SK-N-SH (cell line): ENCODE measurements around the gene ATP6V1D. TPM values are rescaled to one million over a fixed set of nuclear protein-coding genes. Genes with fewer than 3 reads are reported as not detected.

ENCODE experiments used
- CTCF ChIA-PET: fragments of 300-600, 350-600 bp; formaldehyde crosslinking; extraction: SDS; loops from one replicate; lab custom pipeline; 2021; lab: Yijun Ruan, JAX
- POLR2A ChIA-PET: fragments of 350-600 bp; sonication (Branson Sonifier 250); formaldehyde crosslinking; extraction: SDS; loops from one replicate; lab custom pipeline; 2020; ENCODE audit warnings: antibody characterized with exemption, inconsistent platforms; lab: Yijun Ruan, JAX
- DNase-seq: peaks from one replicate; pipeline ENCODE4 v3.0.0; 2012
- H2AFZ ChIP-seq: fragments of 200-600 bp; sonication (generic); 2 replicates; pipeline ENCODE4 v1.8.1; 2016; ENCODE audit warnings: antibody characterized with exemption, mild to moderate bottlenecking, low read depth
- H3F3A ChIP-seq: fragments of 200-600 bp; sonication (generic); replicated peaks from 2 replicates; pipeline ENCODE3; 2016; ENCODE audit warnings: antibody characterized with exemption, mild to moderate bottlenecking; ENCODE audit not compliant: insufficient read depth
- H3K27ac ChIP-seq, 2 experiments: fragments of 200-500 bp in 1 of 2; fragments of 200-600 bp in 1 of 2; sonication (Bioruptor generic) in 1 of 2; sonication (generic), shearing (Covaris generic) in 1 of 2; 2 replicates each; pipeline versions ENCODE4 v1.5.1 to v1.6.1; 2014 to 2016; ENCODE audit warnings: low read depth in 2 of 2, inconsistent platforms in 1 of 2, low read length in 1 of 2, mild to moderate bottlenecking in 1 of 2, mixed read lengths in 1 of 2
- H3K27me3 ChIP-seq: fragments of 200-600 bp; sonication (generic), shearing (Covaris generic); 2 replicates; pipeline ENCODE4 v1.6.1; 2016; ENCODE audit warnings: mixed run types; ENCODE audit not compliant: insufficient read depth
- H3K36me3 ChIP-seq, 2 experiments: fragments of 200-500 bp in 1 of 2; fragments of 200-600 bp in 1 of 2; sonication (Bioruptor generic) in 1 of 2; sonication (generic) in 1 of 2; replicated peaks in 1 of 2; 2 replicates each; pipeline versions ENCODE3 to v1.5.1; 2014 to 2016; ENCODE audit warnings: low read length in 1 of 2, mild to moderate bottlenecking in 1 of 2; ENCODE audit not compliant: insufficient read depth in 2 of 2, control insufficient read depth in 1 of 2
- H3K4me1 ChIP-seq, 2 experiments: fragments of 200-500 bp in 1 of 2; fragments of 200-600 bp in 1 of 2; sonication (Bioruptor generic) in 1 of 2; sonication (generic), shearing (Covaris generic) in 1 of 2; 2 replicates each; pipeline versions ENCODE4 v1.5.1 to v1.6.1; 2014 to 2016; ENCODE audit warnings: low read depth in 1 of 2, low read length in 1 of 2, mixed run types in 1 of 2; ENCODE audit not compliant: insufficient read depth in 2 of 2, control insufficient read depth in 1 of 2
- H3K4me2 ChIP-seq: fragments of 200-600 bp; sonication (generic), shearing (Covaris generic); 2 replicates; pipeline ENCODE4 v1.6.1; 2017; ENCODE audit warnings: mixed run types
- H3K4me3 ChIP-seq, 2 experiments: fragments of 200-500 bp in 1 of 2; fragments of 200-600 bp in 1 of 2; sonication (Bioruptor generic) in 1 of 2; sonication (generic), shearing (Covaris generic) in 1 of 2; 2 replicates each; pipeline versions ENCODE4 v1.5.1 to v1.8.1; 2014 to 2016; ENCODE audit warnings: low read depth in 2 of 2, inconsistent platforms in 1 of 2, low read length in 1 of 2, mild to moderate bottlenecking in 1 of 2, mixed read lengths in 1 of 2, moderate library complexity in 1 of 2
- H3K79me2 ChIP-seq: fragments of 200-600 bp; sonication (generic); 2 replicates; pipeline ENCODE4 v1.8.1; 2017; ENCODE audit warnings: mild to moderate bottlenecking; ENCODE audit not compliant: insufficient read depth
- H3K9ac ChIP-seq: fragments of 200-600 bp; sonication (generic); 2 replicates; pipeline ENCODE4 v1.6.1; 2017; ENCODE audit warnings: mixed run types
- H3K9me2 ChIP-seq: fragments of 200-600 bp; sonication (generic); 2 replicates; pipeline ENCODE4 v1.6.1; 2017; ENCODE audit warnings: mixed run types
- H3K9me3 ChIP-seq: fragments of 200-600 bp; sonication (generic); 2 replicates; pipeline ENCODE4 v1.6.1; 2017; ENCODE audit warnings: mixed run types, mild to moderate bottlenecking, moderate library complexity
- H4K20me1 ChIP-seq: fragments of 200-600 bp; sonication (generic); 2 replicates; pipeline ENCODE4 v1.6.1; 2017; ENCODE audit warnings: mild to moderate bottlenecking, mixed run types; ENCODE audit not compliant: insufficient read depth
- CHD2 ChIP-seq: fragments of 150-350 bp; IDR thresholded peaks from 2 replicates; pipeline ENCODE4 v1.6.1; 2018; ENCODE audit warnings: low read length; ENCODE audit not compliant: partially characterized antibody
- ELF1 ChIP-seq: IDR thresholded peaks from 2 replicates; pipeline ENCODE4 v1.4.0; 2012
- EZH2phosphoT487 ChIP-seq: fragments of 200-600 bp; sonication (generic); IDR thresholded peaks from 2 replicates; pipeline ENCODE4 v1.6.1; 2017; ENCODE audit warnings: low read depth, mixed run types, mild to moderate bottlenecking, antibody characterized with exemption, moderate library complexity, borderline replicate concordance
- FOSL2 ChIP-seq: IDR thresholded peaks from 2 replicates; pipeline ENCODE4 v1.4.0; 2012; ENCODE audit warnings: low read depth, mild to moderate bottlenecking, moderate library complexity, borderline replicate concordance
- FOXJ3 ChIP-seq: sonication (generic); formaldehyde crosslinking; IDR thresholded peaks from 2 replicates; pipeline ENCODE4 v1.5.1; 2020; ENCODE audit warnings: mild to moderate bottlenecking, missing genetic modification reagents
- FOXM1 ChIP-seq: IDR thresholded peaks from 2 replicates; pipeline ENCODE4 v1.4.0; 2012; ENCODE audit warnings: low read depth, mild to moderate bottlenecking
- POLR2AphosphoS5 ChIP-seq: IDR thresholded peaks from 2 replicates; pipeline ENCODE4 v1.6.1; 2012; ENCODE audit warnings: low read depth, low read length
- RAD21 ChIP-seq: IDR thresholded peaks from 2 replicates; pipeline ENCODE4 v1.6.1; 2012; ENCODE audit warnings: mild to moderate bottlenecking, low read length
- RFX5 ChIP-seq: IDR thresholded peaks from 2 replicates; pipeline ENCODE4 v1.6.1; 2012; ENCODE audit warnings: mild to moderate bottlenecking, improper control_type of control experiment, low read length
- RXRA ChIP-seq: IDR thresholded peaks from 2 replicates; pipeline ENCODE4 v1.4.0; 2012; ENCODE audit warnings: low read depth, mild to moderate bottlenecking, borderline replicate concordance
- SMC3 ChIP-seq: IDR thresholded peaks from 2 replicates; pipeline ENCODE4 v1.6.1; 2012; ENCODE audit warnings: low read depth, low read length, improper control_type of control experiment
- TAF1 ChIP-seq: IDR thresholded peaks from 2 replicates; pipeline ENCODE4 v1.6.1; 2012; ENCODE audit warnings: low read depth, mild to moderate bottlenecking, low read length, moderate library complexity, borderline replicate concordance
- TCF12 ChIP-seq: IDR thresholded peaks from 2 replicates; pipeline ENCODE4 v1.4.0; 2012
- polyA plus RNA-seq, 3 experiments: library from polyadenylated mRNA; depleted of rRNA; stranded (reverse); fragments of >200 nt; gene quantifications; 2 replicates each; pipeline ENCODE4 v1.2.3, GENCODE V29; 2012
- TF ChIP-seq, protein P1 (sequence below): fragments of 150-350 bp; IDR thresholded peaks from 2 replicates; pipeline ENCODE4 v1.6.1; 2017; ENCODE audit warnings: antibody characterized with exemption, low read length, low read depth, borderline replicate concordance
- TF ChIP-seq, protein P2 (sequence below): IDR thresholded peaks from 2 replicates; pipeline ENCODE4 v1.4.0; 2012; ENCODE audit warnings: low read depth, borderline replicate concordance
- TF ChIP-seq, protein P3 (sequence below): fragments of 200-600 bp; sonication (generic); IDR thresholded peaks from 2 replicates; pipeline ENCODE4 v1.6.1; 2017; ENCODE audit warnings: antibody characterized with exemption, mild to moderate bottlenecking, moderate library complexity
- TF ChIP-seq, protein P4 (sequence below): IDR thresholded peaks from 2 replicates; pipeline ENCODE4; 2012

ATP6V1D gene
- polyA plus RNA-seq, 1 of the 3 experiments (the other 2 are of a cell fraction) = 39.2 TPM

DNA sequence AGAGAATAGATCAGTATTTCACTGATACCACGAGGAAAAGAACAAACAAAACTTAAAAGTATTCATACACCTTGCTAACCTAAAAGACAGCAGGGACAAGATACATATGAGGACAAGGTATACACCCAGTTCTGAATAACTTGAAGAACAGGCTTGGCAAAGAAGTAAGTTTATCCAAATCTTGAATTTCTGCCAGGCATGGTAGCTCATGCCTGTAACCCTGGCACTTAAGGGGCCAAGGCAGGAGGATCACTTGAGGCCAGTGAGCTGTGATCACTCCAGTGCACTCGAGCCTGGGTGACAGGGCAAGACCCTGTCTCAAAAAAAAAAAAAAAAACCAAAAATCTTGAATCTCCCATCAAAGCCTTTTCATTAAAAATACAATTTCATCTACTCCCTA lies 25.5 kb upstream of the ATP6V1D start (continued):
- TF ChIP-seq, protein P1, sequence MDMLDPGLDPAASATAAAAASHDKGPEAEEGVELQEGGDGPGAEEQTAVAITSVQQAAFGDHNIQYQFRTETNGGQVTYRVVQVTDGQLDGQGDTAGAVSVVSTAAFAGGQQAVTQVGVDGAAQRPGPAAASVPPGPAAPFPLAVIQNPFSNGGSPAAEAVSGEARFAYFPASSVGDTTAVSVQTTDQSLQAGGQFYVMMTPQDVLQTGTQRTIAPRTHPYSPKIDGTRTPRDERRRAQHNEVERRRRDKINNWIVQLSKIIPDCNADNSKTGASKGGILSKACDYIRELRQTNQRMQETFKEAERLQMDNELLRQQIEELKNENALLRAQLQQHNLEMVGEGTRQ = no peak
- TF ChIP-seq RXRA (no peak), CHD2 (no peak), FOXM1 (no peak)

DNA sequence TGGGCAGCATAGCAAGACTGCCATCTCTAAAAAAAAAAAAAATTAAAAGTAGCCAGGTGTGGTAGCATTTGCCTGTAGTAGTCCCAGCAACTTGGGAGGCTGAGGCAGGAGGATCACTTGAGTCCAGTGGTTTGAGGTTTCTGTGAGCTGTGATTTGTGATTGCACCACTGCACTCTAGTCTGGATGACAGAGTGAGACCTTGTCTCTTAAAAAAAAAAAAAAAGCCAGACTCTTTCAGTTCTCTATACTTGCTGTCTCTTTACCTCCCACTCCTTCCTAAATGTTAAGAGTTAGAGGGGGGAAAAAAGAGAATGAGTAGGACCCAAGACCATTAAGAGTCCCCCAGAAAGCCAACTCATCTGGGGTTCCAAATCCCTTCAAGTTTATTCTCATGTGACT lies 18.3 kb upstream of the ATP6V1D start:
- TF ChIP-seq FOXM1 (no peak), EZH2phosphoT487 (no peak), SMC3 (no peak), CHD2 (no peak), FOSL2 (no peak), RFX5 (no peak), TAF1 (no peak), FOXJ3 (CRISPR knock-in tag) (no peak), ELF1 (no peak), TCF12 (no peak), RAD21 (no peak), POLR2AphosphoS5 (no peak)
- TF ChIP-seq, protein P2, sequence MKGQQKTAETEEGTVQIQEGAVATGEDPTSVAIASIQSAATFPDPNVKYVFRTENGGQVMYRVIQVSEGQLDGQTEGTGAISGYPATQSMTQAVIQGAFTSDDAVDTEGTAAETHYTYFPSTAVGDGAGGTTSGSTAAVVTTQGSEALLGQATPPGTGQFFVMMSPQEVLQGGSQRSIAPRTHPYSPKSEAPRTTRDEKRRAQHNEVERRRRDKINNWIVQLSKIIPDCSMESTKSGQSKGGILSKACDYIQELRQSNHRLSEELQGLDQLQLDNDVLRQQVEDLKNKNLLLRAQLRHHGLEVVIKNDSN = no peak
- TF ChIP-seq, protein P3, sequence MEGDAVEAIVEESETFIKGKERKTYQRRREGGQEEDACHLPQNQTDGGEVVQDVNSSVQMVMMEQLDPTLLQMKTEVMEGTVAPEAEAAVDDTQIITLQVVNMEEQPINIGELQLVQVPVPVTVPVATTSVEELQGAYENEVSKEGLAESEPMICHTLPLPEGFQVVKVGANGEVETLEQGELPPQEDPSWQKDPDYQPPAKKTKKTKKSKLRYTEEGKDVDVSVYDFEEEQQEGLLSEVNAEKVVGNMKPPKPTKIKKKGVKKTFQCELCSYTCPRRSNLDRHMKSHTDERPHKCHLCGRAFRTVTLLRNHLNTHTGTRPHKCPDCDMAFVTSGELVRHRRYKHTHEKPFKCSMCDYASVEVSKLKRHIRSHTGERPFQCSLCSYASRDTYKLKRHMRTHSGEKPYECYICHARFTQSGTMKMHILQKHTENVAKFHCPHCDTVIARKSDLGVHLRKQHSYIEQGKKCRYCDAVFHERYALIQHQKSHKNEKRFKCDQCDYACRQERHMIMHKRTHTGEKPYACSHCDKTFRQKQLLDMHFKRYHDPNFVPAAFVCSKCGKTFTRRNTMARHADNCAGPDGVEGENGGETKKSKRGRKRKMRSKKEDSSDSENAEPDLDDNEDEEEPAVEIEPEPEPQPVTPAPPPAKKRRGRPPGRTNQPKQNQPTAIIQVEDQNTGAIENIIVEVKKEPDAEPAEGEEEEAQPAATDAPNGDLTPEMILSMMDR = no peak
- TF ChIP-seq, protein P4, sequence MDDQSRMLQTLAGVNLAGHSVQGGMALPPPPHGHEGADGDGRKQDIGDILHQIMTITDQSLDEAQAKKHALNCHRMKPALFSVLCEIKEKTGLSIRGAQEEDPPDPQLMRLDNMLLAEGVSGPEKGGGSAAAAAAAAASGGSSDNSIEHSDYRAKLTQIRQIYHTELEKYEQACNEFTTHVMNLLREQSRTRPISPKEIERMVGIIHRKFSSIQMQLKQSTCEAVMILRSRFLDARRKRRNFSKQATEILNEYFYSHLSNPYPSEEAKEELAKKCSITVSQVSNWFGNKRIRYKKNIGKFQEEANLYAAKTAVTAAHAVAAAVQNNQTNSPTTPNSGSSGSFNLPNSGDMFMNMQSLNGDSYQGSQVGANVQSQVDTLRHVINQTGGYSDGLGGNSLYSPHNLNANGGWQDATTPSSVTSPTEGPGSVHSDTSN = no peak
- H2AFZ ChIP-seq = no peak overlapping the region
- H3K27ac ChIP-seq = no peak overlapping the region
- H3K9ac ChIP-seq = no peak overlapping the region
- POLR2A ChIA-PET = no interaction called here
- peaks cover 86 to 91% of the 10 kb centered on the region in 2 experiments for H3K36me3 ChIP-seq
- H3K4me3 ChIP-seq = no peak overlapping the region
- H3K4me1 ChIP-seq = no peaks in the 10 kb centered on the region
- H3K9me3 ChIP-seq = no peaks in the 10 kb centered on the region
- H4K20me1 ChIP-seq = no peaks in the 10 kb centered on the region
- CTCF ChIA-PET = interaction anchor here (1.3 to 1.4 kb wide), 2 partner anchors 17 to 18 kb away, joined by 3 to 7 read pairs; partner anchors contain the start of gene ATP6V1D
- H3K9me2 ChIP-seq = no peaks in the 10 kb centered on the region
- no peaks in the 10 kb centered on the region for H3K27me3 ChIP-seq
- H3K79me2 ChIP-seq = peaks cover 14% of the 10 kb centered on the region; the same call in 1 of the 2 replicates
- DNase-seq = no peak
- H3F3A ChIP-seq = peaks cover 4% of the 10 kb centered on the region
- no peak overlapping the region for H3K4me2 ChIP-seq
